HG02885 (cell line): Measurements from ENCODE around the gene KRT34.
"Not testable (repeated sequence)": the region's sequence is repeated elsewhere in the genome, so short reads cannot be mapped to it uniquely, and the experiment has no call there.

Source experiments
- ATAC-seq: cut with Tn5 transposase; IDR thresholded peaks from one replicate; pipeline ENCODE4 v1.9.1; 2021; ENCODE audit warnings: mild to moderate bottlenecking; ENCODE audit not compliant: unreplicated experiment, poor library complexity

Gene KRT34

GRCh38 chr17:41381943-41382342 lies at the start of gene KRT34:
Gene KRT34, minus strand, starts transcription at chr17:41382306. Its CDS starts 60 bp downstream, at chr17:41382246.
- ATAC-seq: not testable (repeated sequence)

- not testable (repeated sequence) for ATAC-seq
Measured at GRCh38 chr17:41430376-41430775, 48.3 kb upstream of the KRT34 start.

GRCh38 chr17:41429667-41430066 lies 47.6 kb upstream of the KRT34 start:
- no peak for ATAC-seq

- ATAC-seq: no peak
Measured at GRCh38 chr17:41428591-41429291, 46.6 kb upstream of the KRT34 start.

GRCh38 chr17:41424111-41424635 lies 42.1 kb upstream of the KRT34 start, which contains the start of gene KRT37:
Gene KRT37, minus strand, starts transcription at chr17:41424585. Its CDS starts 62 bp downstream, at chr17:41424523.
- no peak for ATAC-seq

GRCh38 chr17:41422586-41422985 lies 40.5 kb upstream of the KRT34 start:
- ATAC-seq: not testable (repeated sequence)

- no peak for ATAC-seq
Measured at GRCh38 chr17:41421617-41422016, 39.5 kb upstream of the KRT34 start.

GRCh38 chr17:41421116-41421515 lies 39.0 kb upstream of the KRT34 start:
- no peak for ATAC-seq

- ATAC-seq: no peak
Measured at GRCh38 chr17:41420134-41420533, 38.0 kb upstream of the KRT34 start.

- no peak for ATAC-seq
Measured at GRCh38 chr17:41419716-41420115, 37.6 kb upstream of the KRT34 start.

GRCh38 chr17:41418116-41418860 lies 36.2 kb upstream of the KRT34 start:
- ATAC-seq: no peak

- ATAC-seq: no peak
Measured at GRCh38 chr17:41417576-41418015, 35.5 kb upstream of the KRT34 start.

- ATAC-seq: no peak
Measured at GRCh38 chr17:41417127-41417526, 35.0 kb upstream of the KRT34 start.

GRCh38 chr17:41416479-41416878 lies 34.4 kb upstream of the KRT34 start:
- no peak for ATAC-seq

- ATAC-seq: no peak
Measured at GRCh38 chr17:41415833-41416335, 33.8 kb upstream of the KRT34 start.

GRCh38 chr17:41415411-41415810 lies 33.3 kb upstream of the KRT34 start:
- ATAC-seq: no peak

- no peak for ATAC-seq
Measured at GRCh38 chr17:41413982-41414381, 31.9 kb upstream of the KRT34 start.

- no peak for ATAC-seq
Measured at GRCh38 chr17:41413353-41413957, 31.3 kb upstream of the KRT34 start.

GRCh38 chr17:41411072-41411840 lies 29.1 kb upstream of the KRT34 start:
- no peak for ATAC-seq

GRCh38 chr17:41407226-41407625 lies 25.1 kb upstream of the KRT34 start:
- no peak for ATAC-seq
